HG02870 (cell line): ENCODE data around the gene RIMS3.
"Not testable (repeated sequence)": the region's sequence is repeated elsewhere in the genome, so short reads cannot be mapped to it uniquely, and the experiment has no call there.

ENCODE experiments used
- ATAC-seq: cut with Tn5 transposase; IDR thresholded peaks from one replicate; pipeline ENCODE4 v1.9.1; 2021; ENCODE audit warnings: mild to moderate bottlenecking, moderate library complexity; ENCODE audit not compliant: unreplicated experiment

RIMS3 gene

GRCh38 chr1:40633523-40633922, 32.0 kb downstream of the RIMS3 start:
- ATAC-seq: no peak

- no peak for ATAC-seq
These were observed 34.8 kb downstream of the RIMS3 start for GRCh38 chr1:40630488-40631223.

GRCh38 chr1:40629546-40629945, 35.9 kb downstream of the RIMS3 start:
- not testable (repeated sequence) for ATAC-seq

- ATAC-seq: no peak
These were observed 36.6 kb downstream of the RIMS3 start for GRCh38 chr1:40628903-40629292.

GRCh38 chr1:40627987-40628902, 37.2 kb downstream of the RIMS3 start:
- peak; percentile 70 for ATAC-seq

GRCh38 chr1:40626383-40626770, 39.1 kb downstream of the RIMS3 start:
- no peak for ATAC-seq

GRCh38 chr1:40625476-40626382, 39.8 kb downstream of the RIMS3 start:
- ATAC-seq: no peak

- no peak for ATAC-seq
These were observed 40.4 kb downstream of the RIMS3 start for GRCh38 chr1:40625076-40625475.

GRCh38 chr1:40622936-40623629, 42.4 kb downstream of the RIMS3 start:
- no peak for ATAC-seq

- no peak for ATAC-seq
These were observed 43.5 kb downstream of the RIMS3 start for GRCh38 chr1:40621821-40622450.

GRCh38 chr1:40620586-40621210, 44.8 kb downstream of the RIMS3 start:
- no peak for ATAC-seq

- ATAC-seq: no peak
These were observed 45.3 kb downstream of the RIMS3 start for GRCh38 chr1:40620150-40620549.

- no peak for ATAC-seq
These were observed 47.4 kb downstream of the RIMS3 start for GRCh38 chr1:40618108-40618507.

- no peak for ATAC-seq
These were observed 53.1 kb downstream of the RIMS3 start for GRCh38 chr1:40612345-40612831.

GRCh38 chr1:40610156-40610555, 55.3 kb downstream of the RIMS3 start:
- no peak for ATAC-seq

GRCh38 chr1:40607921-40608320, 57.6 kb downstream of the RIMS3 start:
- ATAC-seq: no peak

- ATAC-seq: no peak
These were observed 58.5 kb downstream of the RIMS3 start for GRCh38 chr1:40606978-40607377.

GRCh38 chr1:40606194-40606593, 59.3 kb downstream of the RIMS3 start:
- no peak for ATAC-seq

GRCh38 chr1:40599926-40600325, 65.6 kb downstream of the RIMS3 start:
- ATAC-seq: no peak
